HuH-7.5 (cell line): ENCODE data around the gene HACD3.
"Not testable (repeated sequence)": the region's sequence is repeated elsewhere in the genome, so short reads cannot be mapped to it uniquely, and the experiment has no call there.

Experiments used
- DNase-seq: peaks from one replicate; pipeline ENCODE4 v3.0.0; 2011; ENCODE audit warnings: low spot score

The HACD3 gene

GRCh38 chr15:65530318-65531111 is at the start of gene HACD3:
HACD3 (plus strand) TSS chr15:65530463; CDS start chr15:65530632, 169 bp downstream.
- peak; percentile 98 for DNase-seq

- no peak for DNase-seq
These were observed 45.4 kb upstream of the HACD3 start for GRCh38 chr15:65484876-65485275.

- DNase-seq, result no peak
These were observed 36.2 kb upstream of the HACD3 start for GRCh38 chr15:65494076-65494475.

GRCh38 chr15:65509321-65509720 is 20.9 kb upstream of the HACD3 start:
- DNase-seq, result no peak

- no peak for DNase-seq
These were observed 18.1 kb upstream of the HACD3 start for GRCh38 chr15:65512189-65512588.

- DNase-seq, result no peak
These were observed 17.4 kb upstream of the HACD3 start for GRCh38 chr15:65512807-65513416.

GRCh38 chr15:65516997-65517865 is 13.0 kb upstream of the HACD3 start, which contains the start of gene DPP8:
DPP8 (minus strand) TSS chr15:65517689; CDS start chr15:65512553, 5,136 bp downstream.
- DNase-seq, result peak; percentile 88

- DNase-seq, result no peak
These were observed 12.4 kb upstream of the HACD3 start for GRCh38 chr15:65517866-65518207.

- DNase-seq, result no peak
These were observed 11.5 kb upstream of the HACD3 start for GRCh38 chr15:65518633-65519285.

GRCh38 chr15:65521350-65521749 is 8.9 kb upstream of the HACD3 start:
- no peak for DNase-seq

GRCh38 chr15:65524226-65524625 is 6.0 kb upstream of the HACD3 start:
- no peak for DNase-seq

GRCh38 chr15:65525622-65526021 is 4.6 kb upstream of the HACD3 start:
- DNase-seq, result no peak

- no peak for DNase-seq
These were observed 1.7 kb upstream of the HACD3 start for GRCh38 chr15:65528461-65529060.

GRCh38 chr15:65529762-65530317 is 423 bp upstream of the HACD3 start:
- DNase-seq, result no peak

GRCh38 chr15:65532738-65533051 is 2.4 kb downstream of the HACD3 start:
- DNase-seq, result no peak

GRCh38 chr15:65533057-65533756 is 2.9 kb downstream of the HACD3 start:
- DNase-seq, result no peak

- DNase-seq, result no peak
These were observed 4.9 kb downstream of the HACD3 start for GRCh38 chr15:65535192-65535591.

- no peak for DNase-seq
These were observed 10.1 kb downstream of the HACD3 start for GRCh38 chr15:65540314-65540713.

GRCh38 chr15:65541231-65541820 is 11.1 kb downstream of the HACD3 start:
- no peak for DNase-seq

GRCh38 chr15:65547841-65548240 is 17.6 kb downstream of the HACD3 start:
- no peak for DNase-seq

GRCh38 chr15:65549288-65549687 is 19.0 kb downstream of the HACD3 start:
- not testable (repeated sequence) for DNase-seq
